GM12892 (cell line): ENCODE measurements around the gene VDAC1.

ENCODE experiments used
- DNase-seq: peaks from one replicate; pipeline ENCODE4 v3.0.0; 2011; ENCODE audit not compliant: insufficient read length
- FAIRE-seq: peaks from 2 replicates; lab custom pipeline; 2011; peaks lifted over from hg19 to GRCh38; lab: Jason Lieb, UNC
- POLR2A ChIP-seq: IDR thresholded peaks from 2 replicates; pipeline ENCODE4 v1.6.1; 2011; ENCODE audit warnings: low read depth, low read length, control low read depth
- POLR2AphosphoS5 ChIP-seq: IDR thresholded peaks from 2 replicates; pipeline ENCODE4 v1.6.1; 2011; ENCODE audit warnings: low read depth, low read length, control low read depth
- TAF1 ChIP-seq: IDR thresholded peaks from 2 replicates; pipeline ENCODE4 v1.6.1; 2011; ENCODE audit warnings: low read depth, mild to moderate bottlenecking, control low read depth, low read length, borderline replicate concordance

Gene VDAC1

DNA sequence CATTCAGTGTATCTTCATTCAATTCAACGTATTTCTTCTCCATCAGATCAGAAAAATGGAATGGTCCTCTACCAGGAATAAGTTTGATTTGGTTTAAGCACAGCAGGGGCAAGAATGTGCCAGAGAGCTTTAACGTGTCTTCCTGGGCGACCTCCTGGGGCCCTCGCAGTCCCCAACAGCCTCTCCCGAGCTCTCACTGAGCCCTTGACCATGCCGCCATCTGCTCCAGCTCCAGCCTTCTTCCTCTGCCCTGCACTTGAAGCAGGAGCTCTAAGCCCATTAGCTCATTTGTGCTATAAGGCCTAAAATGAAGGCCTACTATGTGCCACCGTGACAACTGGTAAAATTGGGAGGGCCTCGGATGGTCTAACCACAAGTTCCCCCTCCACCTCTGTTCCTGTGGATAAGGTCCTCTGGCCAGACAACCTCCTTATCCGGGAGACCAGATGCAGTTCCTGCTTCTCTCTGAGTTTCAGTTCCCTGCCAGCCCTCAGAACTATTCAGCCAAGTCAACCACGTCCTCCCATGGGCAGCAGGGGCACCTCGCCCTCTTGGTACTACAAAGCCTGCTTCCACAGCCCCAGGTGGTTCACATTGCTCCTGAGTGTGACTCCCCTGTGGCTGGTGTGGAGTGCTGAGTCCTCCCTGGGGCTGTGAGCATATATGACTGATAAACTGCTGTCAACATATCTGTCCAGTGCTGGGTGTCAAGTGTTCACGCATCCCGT is 72.2 kb downstream of the VDAC1 start:
- TF ChIP-seq POLR2AphosphoS5 = no peak
- FAIRE-seq = peak; percentile 40
- DNase-seq = no peak

DNA sequence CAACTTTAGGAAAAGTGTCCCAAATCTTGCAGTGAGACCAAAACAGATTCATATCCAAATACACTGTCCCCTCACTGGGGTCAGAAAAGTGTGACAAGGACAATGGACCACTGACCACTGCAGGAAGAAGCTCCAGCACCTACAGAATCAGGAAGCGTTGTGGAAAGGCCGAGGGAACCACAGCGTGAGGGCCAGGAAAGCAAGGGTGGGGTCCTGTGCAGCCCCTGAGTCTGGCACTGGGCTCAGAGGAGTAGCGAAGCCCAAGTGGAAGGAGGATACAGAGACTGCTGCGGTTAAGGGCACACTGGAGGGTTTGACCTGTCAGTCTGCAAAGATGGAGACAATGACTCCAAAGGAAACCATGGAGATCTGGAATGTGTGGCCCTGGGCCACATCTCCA is 73.2 kb downstream of the VDAC1 start:
- FAIRE-seq (no peak), DNase-seq (no peak)
- TF ChIP-seq POLR2AphosphoS5 (no peak), TAF1 (no peak), POLR2A (no peak)

DNA sequence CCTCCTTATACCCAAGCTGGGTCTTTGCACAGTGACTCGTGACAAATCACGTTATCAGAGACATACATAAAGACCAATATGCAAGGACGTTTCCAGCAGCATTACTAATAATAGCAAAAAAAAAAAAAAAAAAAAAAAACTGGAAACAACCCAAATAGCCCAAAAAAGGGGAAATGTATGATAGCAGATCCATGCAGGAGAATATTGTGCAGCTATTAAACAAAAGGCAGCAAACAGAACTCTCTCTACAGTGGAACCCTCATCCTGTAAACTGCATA is 74.0 kb downstream of the VDAC1 start:
- TF ChIP-seq POLR2AphosphoS5 = no peak
- no peak for TF ChIP-seq POLR2A
- no peak for TF ChIP-seq TAF1
- DNase-seq (no peak), FAIRE-seq (no peak)

- TF ChIP-seq POLR2A = peak; percentile 47
- no peak for TF ChIP-seq POLR2AphosphoS5
- DNase-seq (no peak), FAIRE-seq (peak; percentile 95)
These were observed 74.5 kb downstream of the VDAC1 start for GRCh38 chr5:133930061-133930812.

- DNase-seq = no peak
- FAIRE-seq = peak; percentile 42
- TF ChIP-seq POLR2A (no peak), POLR2AphosphoS5 (no peak), TAF1 (no peak)
These were observed 76.0 kb downstream of the VDAC1 start for GRCh38 chr5:133928587-133929393.

DNA sequence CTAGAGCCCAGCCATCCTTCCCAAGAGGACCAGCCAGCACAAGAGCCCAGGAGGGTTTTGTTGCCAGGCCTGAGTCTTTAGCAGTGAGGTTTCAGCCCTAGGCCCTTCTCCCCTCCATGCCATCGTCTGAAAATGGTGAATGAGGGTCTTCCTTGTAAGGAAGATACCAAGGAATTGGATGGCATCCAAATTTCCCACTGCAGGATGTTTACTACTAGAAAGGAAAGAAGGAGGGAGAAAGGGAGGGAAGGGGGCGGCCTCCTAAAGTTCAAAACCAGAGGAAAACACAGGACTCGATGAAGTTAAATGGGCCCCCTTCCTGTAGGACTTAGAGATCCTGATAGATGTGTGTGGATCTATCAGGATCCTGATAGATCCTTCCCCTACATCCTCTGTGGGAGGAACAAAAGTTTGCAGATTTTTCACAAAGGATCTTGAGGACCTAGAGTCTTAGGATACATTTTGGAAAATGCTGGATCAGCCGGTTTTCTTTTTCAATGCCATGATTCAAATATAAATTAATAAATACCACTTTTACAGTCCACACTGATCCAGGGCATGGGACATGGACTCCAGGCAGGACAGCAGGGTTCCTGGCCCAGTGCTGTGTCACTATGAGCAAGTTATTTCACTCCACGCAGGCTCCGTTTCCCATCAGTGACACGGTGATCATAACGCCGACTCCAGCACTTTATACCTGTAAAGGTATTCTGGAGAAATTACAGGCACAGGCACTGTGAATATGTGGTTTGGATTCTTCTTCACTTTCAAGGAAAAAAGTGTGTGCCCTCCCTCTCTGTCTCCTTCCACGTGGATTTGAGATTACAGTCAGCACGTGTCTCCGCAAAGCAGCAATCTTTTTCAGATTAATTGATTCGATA is 77.2 kb downstream of the VDAC1 start:
- FAIRE-seq (no peak), DNase-seq (no peak)
- TF ChIP-seq TAF1 = no peak

DNA sequence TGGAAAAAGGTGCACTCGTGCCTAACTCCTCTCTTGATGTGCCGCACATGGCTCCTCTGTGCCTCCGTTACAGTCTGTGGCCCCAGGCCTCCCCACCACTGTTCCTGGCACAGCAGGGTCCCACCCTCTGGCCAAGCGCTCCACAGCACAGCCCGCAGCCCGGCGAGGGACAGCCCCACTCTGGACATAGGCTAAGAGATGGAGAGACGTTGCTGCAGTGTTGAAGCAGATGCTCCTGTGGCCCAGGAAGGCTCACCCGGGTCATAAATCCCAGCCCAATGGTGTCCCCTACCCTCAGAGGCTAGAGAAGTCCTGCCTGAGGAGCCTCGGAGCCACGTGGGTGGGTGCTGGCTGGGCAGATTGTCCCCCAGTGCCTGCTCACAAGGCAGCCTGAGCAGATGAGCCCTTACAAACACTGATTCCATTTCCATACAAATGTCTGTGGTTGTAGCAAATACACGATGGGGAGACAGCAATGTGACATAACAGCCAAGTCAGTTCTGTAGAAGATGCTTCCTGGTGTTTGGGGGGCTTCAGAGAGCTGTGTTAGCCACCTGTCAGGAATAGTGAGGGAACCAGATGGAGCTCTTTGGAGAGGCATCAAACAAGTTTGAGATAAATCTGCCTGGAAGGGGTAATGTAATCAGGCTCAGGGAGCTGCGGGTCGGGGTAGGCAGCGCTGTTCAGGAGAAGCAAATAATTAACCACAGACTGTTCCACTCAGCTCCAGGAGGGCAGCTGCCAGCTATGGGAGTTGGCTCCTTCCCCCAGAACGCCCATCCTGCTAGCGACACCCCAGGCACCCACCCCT is 78.1 kb downstream of the VDAC1 start:
- TF ChIP-seq TAF1 (no peak), POLR2AphosphoS5 (no peak), POLR2A (no peak)
- FAIRE-seq (no peak), DNase-seq (no peak)

DNA sequence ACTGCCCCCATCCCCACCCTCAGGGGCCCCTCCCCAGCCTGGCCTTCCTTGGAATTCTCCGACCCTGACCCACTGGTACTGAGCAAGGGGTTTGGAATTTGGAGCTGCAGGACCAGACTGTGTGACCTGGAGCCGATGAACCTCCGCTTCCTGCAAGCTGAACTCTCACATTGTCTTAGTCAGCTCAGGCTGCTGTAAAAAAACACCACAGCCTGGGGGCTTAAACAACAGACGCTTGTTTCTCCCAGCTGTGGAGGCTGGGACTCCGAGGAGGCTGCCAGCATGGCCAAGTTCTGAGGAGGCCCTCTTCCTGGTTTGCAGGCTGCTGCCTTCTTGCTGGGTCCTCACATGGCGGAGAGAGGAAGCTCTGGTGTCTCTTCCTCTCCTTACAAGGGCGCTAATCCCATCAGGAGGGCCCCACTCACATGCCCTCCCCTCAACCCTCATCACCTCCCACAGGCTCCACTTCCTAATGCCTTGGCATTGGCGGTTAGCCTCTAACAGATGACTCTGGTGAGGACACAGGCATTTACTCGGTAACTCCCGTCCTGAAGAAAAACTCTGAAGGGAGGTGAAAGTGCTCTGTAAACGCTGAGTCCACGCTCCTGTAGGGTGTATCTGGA is 78.8 kb downstream of the VDAC1 start:
- DNase-seq (no peak), FAIRE-seq (no peak)
- no peak for TF ChIP-seq POLR2A
- no peak for TF ChIP-seq POLR2AphosphoS5
- no peak for TF ChIP-seq TAF1

DNA sequence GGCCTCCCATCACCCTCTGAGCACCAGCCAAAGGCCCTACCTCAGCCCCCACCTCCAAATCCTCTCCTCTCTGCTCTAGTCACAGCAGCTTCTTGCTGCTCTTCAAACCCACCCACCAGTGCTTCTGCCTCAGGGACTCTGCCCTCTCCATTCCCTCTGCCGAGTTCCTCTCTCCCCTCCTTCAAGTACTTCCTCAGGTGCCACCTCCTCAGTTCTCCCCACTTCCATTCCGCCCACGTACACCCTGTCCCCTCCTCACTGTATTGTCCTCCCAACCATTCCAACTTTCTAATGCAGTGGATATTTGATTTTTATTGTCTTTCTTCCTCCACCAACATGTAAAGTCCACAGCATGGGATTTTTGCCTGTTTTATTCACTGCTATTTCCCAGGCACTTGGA is 79.5 kb downstream of the VDAC1 start:
- DNase-seq (no peak), FAIRE-seq (no peak)
- no peak for TF ChIP-seq POLR2AphosphoS5
- TF ChIP-seq TAF1 = no peak
- TF ChIP-seq POLR2A = no peak
